NT2/D1 (cell line): ENCODE data around the gene H2AZ2.

ENCODE experiments used
- SUZ12 ChIP-seq: IDR thresholded peaks from 2 replicates; pipeline ENCODE4 v1.6.1; 2011; ENCODE audit not compliant: insufficient read length, insufficient read depth; ENCODE audit errors: extremely low read depth
- YY1 ChIP-seq: IDR thresholded peaks from 2 replicates; pipeline ENCODE4 v1.6.1; 2011; ENCODE audit not compliant: insufficient read length, insufficient read depth
- ZNF274 ChIP-seq: IDR thresholded peaks from 2 replicates; pipeline ENCODE4 v1.6.1; 2011; ENCODE audit warnings: mild to moderate bottlenecking, low read depth, low read length

DNA sequence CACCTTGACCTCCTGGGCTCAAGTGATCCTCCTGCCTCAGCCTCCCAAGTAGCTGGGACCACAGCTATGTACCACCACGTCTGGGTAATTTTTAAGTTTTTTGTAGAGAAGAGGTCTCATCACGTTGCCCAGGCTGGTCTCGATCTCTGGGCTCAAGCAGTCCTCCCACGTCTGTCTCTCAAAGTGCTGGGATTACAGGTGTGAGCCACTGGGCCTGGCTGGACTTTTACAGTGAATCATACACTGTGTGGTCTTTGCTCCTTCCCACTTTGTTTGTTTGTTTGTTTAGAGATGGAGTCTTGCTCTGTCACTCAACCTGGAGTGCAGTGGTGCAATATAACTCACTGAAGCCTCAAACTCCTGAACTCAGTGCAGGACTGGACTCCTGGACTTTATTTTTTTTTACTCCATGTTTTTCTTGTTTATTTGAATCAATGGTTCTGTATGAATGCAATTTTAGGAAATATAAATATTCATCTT, 38.9 kb downstream of the H2AZ2 start:
- TF ChIP-seq YY1: no peak
- no peak for TF ChIP-seq SUZ12
- TF ChIP-seq ZNF274: no peak
